Heart left ventricle (tissue), 13 donors: ENCODE results near the gene OBSL1.

ENCODE experiments used
- CTCF ChIP-seq, 12 donors: fragments of 200-600 bp; sonication (generic) in 4 of 12; IDR thresholded peaks; one replicate each; pipeline versions ENCODE4 v1.5.0 to v1.8.0; 2018 to 2022; ENCODE audit warnings: antibody characterized with exemption in 12 of 12, mild to moderate bottlenecking in 5 of 12
- POLR2A ChIP-seq, 2 donors: fragments of 450-650 bp; IDR thresholded peaks; one replicate each; pipeline ENCODE4 v1.6.1; 2017; ENCODE audit warnings: antibody characterized with exemption in 2 of 2, mild to moderate bottlenecking in 2 of 2, moderate library complexity in 2 of 2
- donor health status: ischemic (EF 13 %, LVEDD 7.1; RV severe dilation, severe dysfunction).
- donor health status: DM: no; HTN: yes; CAD: no.
- donor health status: DM: no; HTN: no; CAD: no.
- donor health status: ischemic (EF 25% LVEDD 6.9; RV normal size, moderate dysfunction).
- donor health status: ischemic (EF 25% LVEDD 5.7; RV mildly dilated, moderate dysfunction).
- donor health status: ischemic (EF 35%, LVEDD 5.7; RV mildly dilated, moderate dysfunction).
- donor health status: nonischemic (EF 11% LVEDD 7.7; RV severe dilation, severe dysfunction).
- donor health status: DM: yes; HTN: yes; CAD: no.
- donor health status: PGD.
- donor health status: ischemic (EF 29% LVEDD 5.4; RV normal size, mild dysfunction).
- donor health status: nonischemic (EF 23%, LVEDD 6.1; RV moderate dilation, normal function).

- TF ChIP-seq CTCF (IDR thresholded peaks at IDR 0.05) (no peak), POLR2A (IDR thresholded peaks at IDR 0.05) (no peak)
These were observed 17.8 kb downstream of the OBSL1 start for GRCh38 chr2:219553463-219553963.
